ENCODE data around the gene LURAP1L. TPM values are rescaled to one million over a fixed set of nuclear protein-coding genes. Genes with fewer than 3 reads are reported as not detected.
A peak's percentile ranks its signal among the peaks of the same experiment; 100 is the strongest.

LURAP1L gene, protein sequence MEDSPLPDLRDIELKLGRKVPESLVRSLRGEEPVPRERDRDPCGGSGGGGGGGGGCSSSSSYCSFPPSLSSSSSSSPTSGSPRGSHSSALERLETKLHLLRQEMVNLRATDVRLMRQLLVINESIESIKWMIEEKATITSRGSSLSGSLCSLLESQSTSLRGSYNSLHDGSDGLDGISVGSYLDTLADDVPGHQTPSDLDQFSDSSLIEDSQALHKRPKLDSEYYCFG
- total RNA-seq (ENCODE audit: unreplicated experiment): 25.6 TPM
- long read RNA-seq, transcript LURAP1L-201 (2 exons, 1,753 nt): major isoform, 23 of 24 reads
- long read RNA-seq, partial matches to known transcripts: 0 of 24 reads
- long read RNA-seq, other reads (novel, unspliced or antisense): 1 of 24 reads

DNA sequence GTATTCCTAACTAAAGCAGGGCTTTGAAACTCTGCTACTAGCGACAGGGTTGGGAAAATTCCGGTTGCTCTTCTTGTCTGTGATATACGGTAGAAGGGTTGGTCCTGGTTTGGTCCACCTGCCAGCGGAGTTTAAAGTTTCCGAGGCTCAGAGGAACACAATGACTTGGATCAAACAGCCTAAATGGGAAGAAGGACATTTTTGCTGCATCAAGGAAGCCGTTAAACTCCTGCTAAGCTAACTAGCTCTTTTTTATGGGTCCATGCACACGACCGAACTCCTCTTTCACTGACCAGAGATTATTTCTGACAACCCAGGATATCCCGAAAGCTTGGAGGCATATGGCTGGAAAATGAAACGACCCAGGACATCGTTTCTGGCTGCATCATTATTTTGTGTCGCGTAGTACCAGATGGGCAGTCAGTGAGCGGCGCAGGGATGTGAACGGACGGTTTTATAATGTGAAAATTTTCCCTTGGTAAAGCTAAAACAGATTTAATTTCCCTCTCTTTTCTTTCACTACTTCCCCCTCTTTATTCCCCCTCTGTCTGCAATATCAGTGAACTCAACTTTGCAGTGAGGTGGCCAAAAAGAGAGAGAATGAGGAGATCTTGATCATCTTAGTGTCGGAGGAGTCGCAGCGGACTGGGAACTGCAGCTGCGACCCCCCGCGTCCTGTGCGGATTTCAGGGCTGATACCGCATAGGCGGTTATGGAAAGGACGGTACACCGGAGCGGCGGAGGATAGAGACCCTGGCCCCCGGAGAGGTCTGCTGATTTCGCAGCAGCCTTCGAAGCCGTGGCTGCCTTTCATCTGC is at the start of gene LURAP1L:
Gene LURAP1L (plus strand): TSS at position 160 of the 818 bp plus-strand sequence. CDS start 696 bp downstream, outside the sequence.
- Mint-ChIP-seq H3K4me3 (ENCODE audit: unreplicated experiment) (peak within 1 kb of the TSS; percentile 99), H3K9me3 (ENCODE audit: unreplicated experiment) (peaks cover 13% of the 10 kb centered on the region), H3K27me3 (ENCODE audit: unreplicated experiment) (peaks cover 13% of the 10 kb centered on the region), H3K36me3 (ENCODE audit: unreplicated experiment) (no peaks in the 10 kb centered on the region), H3K4me1 (ENCODE audit: low read depth, unreplicated experiment) (peaks cover 13% of the 10 kb centered on the region), H3K27ac (ENCODE audit: unreplicated experiment) (peak within 1 kb of the TSS; percentile 99)
- TF ChIP-seq, protein P1, sequence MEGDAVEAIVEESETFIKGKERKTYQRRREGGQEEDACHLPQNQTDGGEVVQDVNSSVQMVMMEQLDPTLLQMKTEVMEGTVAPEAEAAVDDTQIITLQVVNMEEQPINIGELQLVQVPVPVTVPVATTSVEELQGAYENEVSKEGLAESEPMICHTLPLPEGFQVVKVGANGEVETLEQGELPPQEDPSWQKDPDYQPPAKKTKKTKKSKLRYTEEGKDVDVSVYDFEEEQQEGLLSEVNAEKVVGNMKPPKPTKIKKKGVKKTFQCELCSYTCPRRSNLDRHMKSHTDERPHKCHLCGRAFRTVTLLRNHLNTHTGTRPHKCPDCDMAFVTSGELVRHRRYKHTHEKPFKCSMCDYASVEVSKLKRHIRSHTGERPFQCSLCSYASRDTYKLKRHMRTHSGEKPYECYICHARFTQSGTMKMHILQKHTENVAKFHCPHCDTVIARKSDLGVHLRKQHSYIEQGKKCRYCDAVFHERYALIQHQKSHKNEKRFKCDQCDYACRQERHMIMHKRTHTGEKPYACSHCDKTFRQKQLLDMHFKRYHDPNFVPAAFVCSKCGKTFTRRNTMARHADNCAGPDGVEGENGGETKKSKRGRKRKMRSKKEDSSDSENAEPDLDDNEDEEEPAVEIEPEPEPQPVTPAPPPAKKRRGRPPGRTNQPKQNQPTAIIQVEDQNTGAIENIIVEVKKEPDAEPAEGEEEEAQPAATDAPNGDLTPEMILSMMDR (IDR thresholded peaks at IDR 0.05; ENCODE audit: partially characterized antibody, unreplicated experiment): no peak
- peak; percentile 75 for DNase-seq

DNA sequence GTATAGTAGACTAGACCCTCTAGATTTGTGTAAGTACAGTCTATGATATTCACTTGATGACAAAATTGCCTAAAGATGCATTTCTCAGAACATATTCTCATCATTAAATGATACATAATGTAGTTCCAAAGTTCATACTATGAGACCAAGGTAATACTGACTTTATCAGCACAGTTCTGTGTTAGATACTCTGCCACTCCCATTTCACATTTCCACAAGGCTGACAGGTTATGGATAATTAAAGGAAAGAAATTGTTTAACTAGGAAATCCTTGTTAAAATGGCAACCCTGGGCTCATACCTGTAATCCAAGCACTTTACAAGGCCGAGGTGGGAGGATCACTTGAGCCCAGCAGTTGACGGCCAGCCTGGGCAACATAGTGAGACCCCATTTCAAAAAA is 48.0 kb upstream of the LURAP1L start:
- Mint-ChIP-seq H3K27me3 (ENCODE audit: unreplicated experiment) (no peaks in the 10 kb centered on the region), H3K4me3 (ENCODE audit: unreplicated experiment) (no peak overlapping the region), H3K36me3 (ENCODE audit: unreplicated experiment) (no peaks in the 10 kb centered on the region), H3K27ac (ENCODE audit: unreplicated experiment) (no peak overlapping the region), H3K9me3 (ENCODE audit: unreplicated experiment) (no peaks in the 10 kb centered on the region), H3K4me1 (ENCODE audit: low read depth, unreplicated experiment) (peaks cover 27% of the 10 kb centered on the region)
- DNase-seq: no peak
- TF ChIP-seq, protein P1 (IDR thresholded peaks at IDR 0.05; ENCODE audit: partially characterized antibody, unreplicated experiment): no peak

DNA sequence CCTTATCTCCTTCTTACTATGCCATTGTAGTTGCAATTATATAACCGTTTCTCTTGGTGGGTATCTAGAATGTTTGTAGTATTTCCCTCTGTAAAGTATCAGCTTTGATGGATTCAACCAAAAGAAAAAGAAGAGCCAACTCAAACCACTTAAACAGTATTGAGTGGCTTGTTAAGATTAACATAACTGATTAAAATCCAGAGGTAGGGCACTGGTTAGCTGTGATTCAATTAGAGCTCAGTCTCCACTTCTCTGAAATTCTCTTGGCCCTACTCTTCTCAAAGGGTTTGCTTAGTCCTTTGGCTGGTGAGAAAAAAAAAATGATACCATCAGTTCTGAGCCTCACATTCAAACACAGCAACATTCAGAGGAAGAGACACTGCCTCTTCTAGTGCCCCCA is 44.6 kb upstream of the LURAP1L start:
- H3K9me3 Mint-ChIP-seq (ENCODE audit: unreplicated experiment): no peaks in the 10 kb centered on the region
- no peak overlapping the region for H3K4me3 Mint-ChIP-seq (ENCODE audit: unreplicated experiment)
- TF ChIP-seq, protein P1 (IDR thresholded peaks at IDR 0.05; ENCODE audit: partially characterized antibody, unreplicated experiment): no peak
- H3K4me1 Mint-ChIP-seq (ENCODE audit: low read depth, unreplicated experiment): peaks cover 12% of the 10 kb centered on the region
- peaks cover 5% of the 10 kb centered on the region for H3K36me3 Mint-ChIP-seq (ENCODE audit: unreplicated experiment)
- no peaks in the 10 kb centered on the region for H3K27me3 Mint-ChIP-seq (ENCODE audit: unreplicated experiment)
- H3K27ac Mint-ChIP-seq (ENCODE audit: unreplicated experiment): no peak overlapping the region
- no peak for DNase-seq

DNA sequence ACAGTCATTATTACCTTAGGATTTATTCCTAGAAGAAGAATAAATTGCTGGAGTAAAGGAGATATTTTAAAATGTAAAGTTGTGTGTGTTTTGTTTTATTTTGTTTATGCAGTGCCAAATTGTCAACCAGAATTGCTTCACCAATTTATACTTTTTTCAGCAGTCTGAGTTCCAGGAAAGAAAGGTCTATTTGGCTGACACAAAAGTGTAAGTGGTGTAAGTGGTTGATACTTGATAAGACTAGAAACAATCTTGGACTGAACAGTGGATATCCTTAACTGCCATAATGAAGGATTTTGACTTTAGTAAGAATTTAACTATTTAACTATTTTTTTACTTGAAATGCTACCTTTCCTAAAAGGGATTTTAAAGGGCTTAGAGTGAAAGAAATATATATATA is 43.9 kb upstream of the LURAP1L start:
- H3K4me3 Mint-ChIP-seq (ENCODE audit: unreplicated experiment): no peak overlapping the region
- DNase-seq: no peak
- H3K36me3 Mint-ChIP-seq (ENCODE audit: unreplicated experiment): peaks cover 5% of the 10 kb centered on the region
- no peaks in the 10 kb centered on the region for H3K9me3 Mint-ChIP-seq (ENCODE audit: unreplicated experiment)
- no peak overlapping the region for H3K27ac Mint-ChIP-seq (ENCODE audit: unreplicated experiment)
- H3K4me1 Mint-ChIP-seq (ENCODE audit: low read depth, unreplicated experiment): peaks cover 15% of the 10 kb centered on the region
- H3K27me3 Mint-ChIP-seq (ENCODE audit: unreplicated experiment): no peaks in the 10 kb centered on the region
- TF ChIP-seq, protein P1 (IDR thresholded peaks at IDR 0.05; ENCODE audit: partially characterized antibody, unreplicated experiment): no peak

Measured in glutamatergic neuron (in vitro differentiated cells).